ENCODE results near the gene WDR54.

WDR54 gene

DNA sequence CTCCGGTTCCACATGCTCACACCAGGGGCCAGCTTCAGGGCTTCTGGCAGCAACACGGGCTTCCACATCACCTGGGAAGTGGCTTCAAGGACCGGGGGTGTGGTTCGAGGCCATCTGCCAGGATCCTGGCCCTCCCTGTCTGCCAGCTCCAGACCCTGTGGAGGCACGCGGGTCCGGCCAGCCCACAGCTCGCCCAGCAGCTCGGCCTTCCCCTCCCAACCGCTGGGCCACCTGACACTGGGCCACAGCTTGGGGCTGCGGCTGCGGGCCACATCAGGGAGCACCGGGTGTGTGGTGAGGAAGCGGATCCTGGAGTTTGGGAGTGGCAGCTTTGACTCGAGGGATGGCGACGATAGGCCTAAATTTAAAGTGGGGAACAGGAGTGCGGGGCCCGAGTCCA is 7.1 kb upstream of the WDR54 start:
- no peak overlapping the region for H3K4me2 ChIP-seq (ENCODE audit: low read length, poor library complexity, severe bottlenecking)
- no peak overlapping the region for H3K18ac ChIP-seq (ENCODE audit: low read depth in 1 of 2, low read length in 2 of 2)
- H3K79me1 ChIP-seq (replicated peaks; ENCODE audit: low read length, poor library complexity, severe bottlenecking) = no peaks in the 10 kb centered on the region
- peaks cover 2% of the 10 kb centered on the region for H3K4me1 ChIP-seq (ENCODE audit: control insufficient read depth, insufficient read depth, low read depth, low read length)
- H3K9me3 ChIP-seq (ENCODE audit: control insufficient read depth, low read length) = no peaks in the 10 kb centered on the region
- no peak overlapping the region for H3K27ac ChIP-seq (ENCODE audit: low read length, poor library complexity, severe bottlenecking)
- no peak overlapping the region for H2BK5ac ChIP-seq (ENCODE audit: low read depth, low read length, poor library complexity, severe bottlenecking)
- 84% methylated on average over 19 of the region's 19 CpGs for WGBS
- H3K23ac ChIP-seq (ENCODE audit: low read length in 2 of 2) = no peak overlapping the region
- H3K4ac ChIP-seq (ENCODE audit: low read depth in 1 of 2, low read length in 2 of 2) = no peak overlapping the region
- peak overlapping the region in 1 of 2 experiments; percentile 83 for H3K4me3 ChIP-seq (ENCODE audit: insufficient read depth in 1 of 2, low read depth in 1 of 2, low read length in 2 of 2)
- no peak overlapping the region for H3K14ac ChIP-seq (ENCODE audit: low read length in 2 of 2)
- H2BK120ac ChIP-seq (ENCODE audit: low read depth, low read length) = no peak overlapping the region
- no peaks in the 10 kb centered on the region for H3K27me3 ChIP-seq (ENCODE audit: control insufficient read depth in 1 of 2, insufficient read depth in 1 of 2, low read length in 2 of 2)
- DNase-seq = no peak
- no peak overlapping the region for H2BK15ac ChIP-seq (ENCODE audit: low read depth, poor library complexity, severe bottlenecking)
- no peak overlapping the region for H4K91ac ChIP-seq (ENCODE audit: low read length)
- peak overlapping the region; percentile 90 for H3K9ac ChIP-seq (ENCODE audit: low read length)
- H2BK12ac ChIP-seq (ENCODE audit: low read length in 2 of 2) = no peak overlapping the region
- H2AFZ ChIP-seq (ENCODE audit: low read depth, low read length) = no peak overlapping the region
- peaks cover 0 to 4% of the 10 kb centered on the region in 2 experiments for H3K36me3 ChIP-seq (ENCODE audit: control insufficient read depth in 1 of 2, insufficient read depth in 2 of 2, low read depth in 1 of 2, low read length in 2 of 2)
- H4K8ac ChIP-seq (ENCODE audit: low read length) = no peak overlapping the region
- no peak overlapping the region for H2AK5ac ChIP-seq (ENCODE audit: low read length, severe bottlenecking)

GRCh38 chr2:74414881-74415761 is 6.4 kb upstream of the WDR54 start:
- 92% methylated on average over 66 of the region's 66 CpGs for WGBS
- Histone ChIP-seq H2BK12ac (ENCODE audit: low read length in 2 of 2) (no peak overlapping the region), H2AFZ (ENCODE audit: low read depth, low read length) (no peak overlapping the region), H4K8ac (ENCODE audit: low read length) (no peak overlapping the region), H3K23ac (ENCODE audit: low read length in 2 of 2) (no peak overlapping the region), H3K4me2 (ENCODE audit: low read length, poor library complexity, severe bottlenecking) (no peak overlapping the region), H3K14ac (ENCODE audit: low read length in 2 of 2) (no peak overlapping the region), H3K4me1 (ENCODE audit: control insufficient read depth, insufficient read depth, low read depth, low read length) (peaks cover 2% of the 10 kb centered on the region), H3K79me1 (replicated peaks; ENCODE audit: low read length, poor library complexity, severe bottlenecking) (no peaks in the 10 kb centered on the region), H2AK5ac (ENCODE audit: low read length, severe bottlenecking) (no peak overlapping the region), H2BK120ac (ENCODE audit: low read depth, low read length) (no peak overlapping the region), H3K18ac (ENCODE audit: low read depth in 1 of 2, low read length in 2 of 2) (no peak overlapping the region), H3K36me3 (ENCODE audit: control insufficient read depth in 1 of 2, insufficient read depth in 2 of 2, low read depth in 1 of 2, low read length in 2 of 2) (peaks cover 0 to 4% of the 10 kb centered on the region in 2 experiments), H3K27ac (ENCODE audit: low read length, poor library complexity, severe bottlenecking) (no peak overlapping the region), H4K91ac (ENCODE audit: low read length) (no peak overlapping the region), H3K27me3 (ENCODE audit: control insufficient read depth in 1 of 2, insufficient read depth in 1 of 2, low read length in 2 of 2) (no peaks in the 10 kb centered on the region), H3K9ac (ENCODE audit: low read length) (peak overlapping the region; percentile 90), H3K4me3 (ENCODE audit: insufficient read depth in 1 of 2, low read depth in 1 of 2, low read length in 2 of 2) (peak overlapping the region in 1 of 2 experiments; percentile 83), H2BK5ac (ENCODE audit: low read depth, low read length, poor library complexity, severe bottlenecking) (no peak overlapping the region), H3K4ac (ENCODE audit: low read depth in 1 of 2, low read length in 2 of 2) (no peak overlapping the region), H3K9me3 (ENCODE audit: control insufficient read depth, low read length) (no peaks in the 10 kb centered on the region), H2BK15ac (ENCODE audit: low read depth, poor library complexity, severe bottlenecking) (no peak overlapping the region)
- no peak for DNase-seq

DNA sequence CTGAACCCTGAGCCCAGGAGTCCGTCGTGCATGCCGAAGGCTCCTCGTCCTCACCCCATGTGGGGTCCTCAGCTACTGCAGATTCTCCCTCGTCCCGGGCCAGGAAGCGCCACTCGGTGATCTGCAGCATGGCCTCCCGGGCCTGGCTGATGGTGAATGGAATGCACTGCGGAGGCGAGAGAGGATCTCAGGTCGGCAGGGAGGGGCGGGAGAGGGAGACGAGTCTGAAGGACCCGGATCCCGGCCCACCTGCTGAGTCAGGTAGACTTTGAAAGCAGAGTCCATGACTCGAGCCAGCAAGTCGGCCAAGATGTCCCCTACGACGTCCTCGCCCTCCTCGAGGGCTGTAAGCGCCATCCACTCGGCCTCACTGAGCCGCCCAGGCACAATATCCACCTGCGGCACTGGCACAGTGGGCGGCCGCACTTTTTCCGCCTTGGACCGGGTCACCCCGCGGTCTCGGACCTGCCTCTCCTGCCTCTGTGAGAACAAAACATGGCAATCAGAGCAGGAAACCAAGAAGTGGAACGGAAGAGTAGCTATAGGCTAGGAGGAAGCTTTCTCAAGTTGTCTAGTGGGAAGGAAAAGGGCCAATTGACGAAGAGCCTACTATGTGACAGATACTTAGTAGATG is 5.7 kb upstream of the WDR54 start:
- WGBS = 89% methylated on average over 34 of the region's 35 CpGs
- H3K4me2 ChIP-seq (ENCODE audit: low read length, poor library complexity, severe bottlenecking) = no peak overlapping the region
- peaks cover 4% of the 10 kb centered on the region for H3K4me1 ChIP-seq (ENCODE audit: control insufficient read depth, insufficient read depth, low read depth, low read length)
- no peak overlapping the region for H3K27ac ChIP-seq (ENCODE audit: low read length, poor library complexity, severe bottlenecking)
- H4K91ac ChIP-seq (ENCODE audit: low read length) = no peak overlapping the region
- no peaks in the 10 kb centered on the region for H3K9me3 ChIP-seq (ENCODE audit: control insufficient read depth, low read length)
- no peaks in the 10 kb centered on the region for H3K27me3 ChIP-seq (ENCODE audit: control insufficient read depth in 1 of 2, insufficient read depth in 1 of 2, low read length in 2 of 2)
- H3K4me3 ChIP-seq (ENCODE audit: insufficient read depth in 1 of 2, low read depth in 1 of 2, low read length in 2 of 2) = peak overlapping the region in 1 of 2 experiments; percentile 83
- no peak overlapping the region for H2BK12ac ChIP-seq (ENCODE audit: low read length in 2 of 2)
- DNase-seq = no peak
- peak overlapping the region; percentile 90 for H3K9ac ChIP-seq (ENCODE audit: low read length)
- no peak overlapping the region for H2BK15ac ChIP-seq (ENCODE audit: low read depth, poor library complexity, severe bottlenecking)
- H2BK120ac ChIP-seq (ENCODE audit: low read depth, low read length) = no peak overlapping the region
- no peak overlapping the region for H2AFZ ChIP-seq (ENCODE audit: low read depth, low read length)
- no peak overlapping the region for H3K4ac ChIP-seq (ENCODE audit: low read depth in 1 of 2, low read length in 2 of 2)
- no peak overlapping the region for H4K8ac ChIP-seq (ENCODE audit: low read length)
- no peak overlapping the region for H3K18ac ChIP-seq (ENCODE audit: low read depth in 1 of 2, low read length in 2 of 2)
- no peak overlapping the region for H3K23ac ChIP-seq (ENCODE audit: low read length in 2 of 2)
- H2BK5ac ChIP-seq (ENCODE audit: low read depth, low read length, poor library complexity, severe bottlenecking) = no peak overlapping the region
- no peak overlapping the region for H2AK5ac ChIP-seq (ENCODE audit: low read length, severe bottlenecking)
- H3K36me3 ChIP-seq (ENCODE audit: control insufficient read depth in 1 of 2, insufficient read depth in 2 of 2, low read depth in 1 of 2, low read length in 2 of 2) = peaks cover 0 to 4% of the 10 kb centered on the region in 2 experiments
- no peaks in the 10 kb centered on the region for H3K79me1 ChIP-seq (replicated peaks; ENCODE audit: low read length, poor library complexity, severe bottlenecking)
- H3K14ac ChIP-seq (ENCODE audit: low read length in 2 of 2) = no peak overlapping the region

GRCh38 chr2:74416778-74417177 is 4.8 kb upstream of the WDR54 start:
- Histone ChIP-seq H4K8ac (ENCODE audit: low read length) (no peak overlapping the region), H3K14ac (ENCODE audit: low read length in 2 of 2) (no peak overlapping the region), H3K4ac (ENCODE audit: low read depth in 1 of 2, low read length in 2 of 2) (no peak overlapping the region), H2BK12ac (ENCODE audit: low read length in 2 of 2) (no peak overlapping the region), H2BK5ac (ENCODE audit: low read depth, low read length, poor library complexity, severe bottlenecking) (no peak overlapping the region), H3K27ac (ENCODE audit: low read length, poor library complexity, severe bottlenecking) (no peak overlapping the region), H3K9ac (ENCODE audit: low read length) (no peak overlapping the region), H4K91ac (ENCODE audit: low read length) (no peak overlapping the region), H3K18ac (ENCODE audit: low read depth in 1 of 2, low read length in 2 of 2) (no peak overlapping the region), H2AK5ac (ENCODE audit: low read length, severe bottlenecking) (no peak overlapping the region), H3K79me1 (replicated peaks; ENCODE audit: low read length, poor library complexity, severe bottlenecking) (no peaks in the 10 kb centered on the region), H3K4me3 (ENCODE audit: insufficient read depth in 1 of 2, low read depth in 1 of 2, low read length in 2 of 2) (no peak overlapping the region), H2BK15ac (ENCODE audit: low read depth, poor library complexity, severe bottlenecking) (no peak overlapping the region), H3K4me1 (ENCODE audit: control insufficient read depth, insufficient read depth, low read depth, low read length) (peaks cover 4% of the 10 kb centered on the region), H2BK120ac (ENCODE audit: low read depth, low read length) (no peak overlapping the region), H3K9me3 (ENCODE audit: control insufficient read depth, low read length) (no peaks in the 10 kb centered on the region), H3K23ac (ENCODE audit: low read length in 2 of 2) (no peak overlapping the region), H3K27me3 (ENCODE audit: control insufficient read depth in 1 of 2, insufficient read depth in 1 of 2, low read length in 2 of 2) (no peaks in the 10 kb centered on the region), H3K4me2 (ENCODE audit: low read length, poor library complexity, severe bottlenecking) (no peak overlapping the region), H3K36me3 (ENCODE audit: control insufficient read depth in 1 of 2, insufficient read depth in 2 of 2, low read depth in 1 of 2, low read length in 2 of 2) (peaks cover 0 to 4% of the 10 kb centered on the region in 2 experiments), H2AFZ (ENCODE audit: low read depth, low read length) (no peak overlapping the region)
- WGBS = 78% methylated on average over 3 of the region's 3 CpGs
- no peak for DNase-seq
